IPS DF 6.9 (cell line): ENCODE measurements around the gene SMG5.

ENCODE experiments used
- DNase-seq: peaks from one replicate; pipeline ENCODE4 v3.0.0-alpha.2; 2013; ENCODE audit warnings: low read depth, low spot score
- H3K27ac ChIP-seq: one replicate; pipeline ENCODE4 v1.5.1; 2013; ENCODE audit warnings: low read length, control low read depth
- H3K27me3 ChIP-seq: 2 replicates; pipeline ENCODE4 v1.6.1; 2013; ENCODE audit warnings: mild to moderate bottlenecking, low read length; ENCODE audit not compliant: control insufficient read depth, insufficient read depth
- H3K36me3 ChIP-seq: 2 replicates; pipeline ENCODE4 v1.6.1; 2013; ENCODE audit warnings: low read length; ENCODE audit not compliant: control insufficient read depth, insufficient read depth
- H3K4me1 ChIP-seq: 2 replicates; pipeline ENCODE4 v1.6.1; 2013; ENCODE audit warnings: low read length; ENCODE audit not compliant: control insufficient read depth, insufficient read depth
- H3K4me3 ChIP-seq: 2 replicates; pipeline ENCODE4 v1.5.1; 2013; ENCODE audit warnings: mild to moderate bottlenecking, low read length
- H3K9me3 ChIP-seq: 2 replicates; pipeline ENCODE4 v1.6.1; 2013; ENCODE audit warnings: low read length, inconsistent platforms; ENCODE audit not compliant: control insufficient read depth, insufficient read depth
- WGBS: extraction: QIAGEN DNeasy Blood & Tissue Kit; methylation state at CpG from one replicate; pipeline ENCODE4 v1.1.7; 2013; ENCODE audit warnings: mixed read lengths, missing lambda C conversion rate; ENCODE audit not compliant: insufficient read length, insufficient coverage; 5-methylcytosine and 5-hydroxymethylcytosine counted together

SMG5 gene

DNA sequence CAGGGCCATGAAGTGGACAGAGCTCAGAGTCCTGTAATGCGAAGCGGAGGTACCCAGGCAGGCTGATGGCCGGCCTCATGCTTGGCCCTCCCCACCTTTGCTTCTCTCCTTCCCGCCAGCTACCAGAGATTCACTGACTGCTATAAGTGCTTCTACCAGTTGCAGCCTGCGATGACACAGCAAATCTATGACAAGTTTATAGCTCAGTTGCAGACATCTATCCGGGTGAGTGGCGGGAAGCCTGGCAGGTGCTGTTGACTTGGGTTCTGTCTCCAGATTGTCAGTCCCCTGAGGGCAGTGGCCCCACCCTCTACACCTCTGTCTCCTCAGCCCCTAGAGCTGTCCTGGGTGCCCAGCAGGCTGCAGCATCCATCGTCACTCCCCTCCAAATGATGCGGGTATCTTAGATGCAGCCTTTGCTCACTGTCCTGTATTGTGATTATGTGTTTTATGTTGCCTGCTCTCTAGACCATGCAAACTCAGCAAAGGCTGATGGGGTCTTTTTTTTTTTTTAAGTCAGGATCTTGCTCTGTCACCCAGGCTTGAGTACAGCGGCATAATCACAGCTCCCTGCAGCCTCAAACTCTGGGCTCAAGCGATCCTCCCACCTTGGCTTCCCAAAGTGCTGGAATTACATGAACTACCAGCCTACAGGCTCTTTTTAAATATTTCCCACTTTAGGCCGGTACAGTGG is 50.3 kb downstream of the SMG5 start:
- no peak overlapping the region for H3K27ac ChIP-seq
- H3K27me3 ChIP-seq = no peaks in the 10 kb centered on the region
- H3K4me3 ChIP-seq = no peak overlapping the region
- H3K36me3 ChIP-seq = peaks cover 13% of the 10 kb centered on the region
- DNase-seq = no peak
- H3K9me3 ChIP-seq = no peaks in the 10 kb centered on the region
- no peaks in the 10 kb centered on the region for H3K4me1 ChIP-seq
- WGBS = no CpG with 5 or more reads among the region's 12 CpGs

DNA sequence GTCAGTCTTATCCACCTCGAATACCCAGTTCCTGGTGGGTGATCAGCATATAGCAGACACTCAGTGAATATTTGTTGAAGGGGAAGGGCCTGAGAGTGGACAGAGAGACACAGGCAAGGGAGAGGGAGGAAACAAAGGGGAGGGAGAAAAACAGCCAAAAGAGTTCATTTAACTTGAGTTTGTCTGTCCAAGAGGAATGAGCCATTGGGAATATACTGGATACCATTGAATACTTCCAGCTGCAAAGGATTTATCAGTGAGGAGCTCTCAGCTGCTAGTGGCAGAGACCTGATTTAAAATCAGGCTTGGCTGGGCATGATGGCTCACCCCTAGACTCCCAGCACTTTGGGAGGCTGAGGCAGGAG is 52.2 kb downstream of the SMG5 start:
- peaks cover 8% of the 10 kb centered on the region; the same call in 1 of the 2 replicates for H3K36me3 ChIP-seq
- no peaks in the 10 kb centered on the region for H3K9me3 ChIP-seq
- WGBS = no CpG with 5 or more reads among the region's 1 CpG
- no peak overlapping the region for H3K27ac ChIP-seq
- H3K27me3 ChIP-seq = no peaks in the 10 kb centered on the region
- H3K4me3 ChIP-seq = no peak overlapping the region
- no peak for DNase-seq
- H3K4me1 ChIP-seq = no peaks in the 10 kb centered on the region

DNA sequence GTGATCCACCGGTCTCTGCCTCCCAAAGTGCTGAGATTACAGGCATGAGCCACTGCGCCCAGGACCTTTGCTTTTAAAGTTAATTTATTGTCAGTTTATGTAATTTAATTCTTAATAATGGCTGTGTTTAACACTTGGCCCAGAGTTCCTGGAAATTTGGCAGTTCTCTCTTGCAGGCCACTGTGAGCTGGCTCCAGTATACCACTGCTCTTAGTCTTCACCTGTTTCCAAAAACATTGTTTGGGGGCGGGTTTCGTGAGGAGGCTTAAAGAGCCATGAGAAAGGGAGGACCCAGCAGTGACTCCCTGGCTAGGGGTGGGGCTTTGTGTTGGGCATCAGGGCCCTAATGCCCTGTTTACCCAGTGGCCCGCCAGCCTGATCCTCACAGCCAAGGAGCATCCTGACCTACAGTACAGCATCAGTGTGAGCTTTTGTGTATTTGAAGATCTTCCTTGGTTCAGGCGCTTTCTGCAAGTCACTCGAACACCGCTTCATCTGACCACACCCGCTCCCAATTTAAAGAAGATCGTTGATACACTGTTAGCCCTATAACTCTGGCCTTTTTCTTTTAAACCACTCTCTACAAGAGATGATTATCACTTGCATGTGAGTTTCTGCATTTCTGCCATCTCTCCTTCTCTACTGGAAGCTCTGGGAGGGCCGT is 52.7 kb downstream of the SMG5 start:
- no peak overlapping the region for H3K4me3 ChIP-seq
- H3K36me3 ChIP-seq = peaks cover 8% of the 10 kb centered on the region; the same call in 1 of the 2 replicates
- DNase-seq = no peak
- no peaks in the 10 kb centered on the region for H3K27me3 ChIP-seq
- no peaks in the 10 kb centered on the region for H3K9me3 ChIP-seq
- H3K27ac ChIP-seq = no peak overlapping the region
- WGBS = no CpG with 5 or more reads among the region's 11 CpGs
- no peaks in the 10 kb centered on the region for H3K4me1 ChIP-seq

DNA sequence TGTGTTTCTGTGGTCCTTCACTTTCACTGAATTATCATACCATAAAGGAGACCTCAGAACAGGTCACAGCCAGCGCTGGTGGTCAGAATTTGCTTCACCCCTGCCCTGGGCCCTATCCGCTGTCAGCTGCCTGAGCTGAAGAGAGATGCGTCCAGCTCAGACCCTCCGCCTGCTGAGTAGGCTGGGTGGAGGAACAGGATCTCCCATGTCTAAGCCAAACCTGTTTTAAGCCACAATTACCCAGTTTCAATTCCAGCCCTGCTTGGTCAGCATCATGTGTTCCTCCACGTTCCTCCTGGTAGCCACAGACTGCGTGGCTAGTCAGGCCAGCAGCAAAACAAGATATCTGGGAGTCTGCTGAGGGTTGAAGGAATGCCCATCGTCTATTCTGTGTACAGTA is 54.1 kb downstream of the SMG5 start:
- H3K36me3 ChIP-seq = peaks cover 11% of the 10 kb centered on the region; the same call in 1 of the 2 replicates
- H3K4me3 ChIP-seq = no peak overlapping the region
- no peak overlapping the region for H3K27ac ChIP-seq
- no peaks in the 10 kb centered on the region for H3K27me3 ChIP-seq
- no peaks in the 10 kb centered on the region for H3K9me3 ChIP-seq
- H3K4me1 ChIP-seq = no peaks in the 10 kb centered on the region
- whole genome bisulfite sequencing = no CpG with 5 or more reads among the region's 7 CpGs
- DNase-seq = no peak

DNA sequence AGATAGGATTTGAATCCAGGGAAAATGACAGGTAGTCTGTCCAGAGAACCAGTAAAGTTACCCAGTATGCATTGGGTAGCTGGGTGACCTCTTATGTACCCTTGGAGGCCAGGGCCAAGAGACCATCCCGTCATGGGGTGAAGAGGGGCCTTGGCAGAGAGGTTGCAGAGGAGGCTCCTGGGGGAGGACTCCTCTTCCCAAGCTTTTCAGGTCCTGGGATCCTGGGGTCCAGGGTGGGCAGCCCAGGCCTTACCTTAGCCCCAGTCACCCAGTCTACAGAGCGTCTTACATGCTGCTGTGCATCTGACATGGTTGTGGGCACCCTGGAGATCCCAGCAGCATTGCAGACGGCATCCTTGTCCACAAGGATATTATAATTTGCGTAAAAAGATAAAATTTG is 55.8 kb downstream of the SMG5 start:
- Histone ChIP-seq H3K9me3 (no peaks in the 10 kb centered on the region), H3K27ac (no peak overlapping the region), H3K36me3 (peaks cover 19% of the 10 kb centered on the region; the same call in 1 of the 2 replicates), H3K27me3 (no peaks in the 10 kb centered on the region), H3K4me3 (no peak overlapping the region), H3K4me1 (no peaks in the 10 kb centered on the region)
- no CpG with 5 or more reads among the region's 4 CpGs for WGBS
- DNase-seq = no peak

DNA sequence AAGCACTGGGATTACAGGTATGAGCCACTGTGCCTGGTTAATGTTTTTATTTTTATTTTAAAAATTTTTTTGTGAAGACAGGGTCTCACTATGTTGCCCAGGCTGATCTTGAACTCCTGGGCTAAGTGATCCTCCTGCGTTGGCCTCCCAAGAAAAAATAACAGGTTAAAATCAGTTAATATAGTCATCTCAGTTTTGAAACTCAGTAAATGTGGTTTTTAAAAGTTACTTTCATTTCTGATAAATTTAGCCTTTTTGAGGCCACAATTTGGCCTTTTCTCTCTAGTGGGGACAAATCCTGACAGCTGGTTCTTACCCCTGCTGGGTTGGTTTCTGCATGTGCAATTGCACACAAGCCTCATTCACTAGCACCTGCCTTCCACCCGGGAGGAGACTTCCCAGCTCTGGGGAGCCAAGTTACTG is 56.5 kb downstream of the SMG5 start:
- Histone ChIP-seq H3K4me1 (no peaks in the 10 kb centered on the region), H3K27me3 (no peaks in the 10 kb centered on the region), H3K27ac (no peak overlapping the region), H3K9me3 (no peaks in the 10 kb centered on the region), H3K36me3 (peaks cover 21% of the 10 kb centered on the region; the same call in 1 of the 2 replicates), H3K4me3 (no peak overlapping the region)
- no peak for DNase-seq
- WGBS = no CpG with 5 or more reads among the region's 2 CpGs

DNA sequence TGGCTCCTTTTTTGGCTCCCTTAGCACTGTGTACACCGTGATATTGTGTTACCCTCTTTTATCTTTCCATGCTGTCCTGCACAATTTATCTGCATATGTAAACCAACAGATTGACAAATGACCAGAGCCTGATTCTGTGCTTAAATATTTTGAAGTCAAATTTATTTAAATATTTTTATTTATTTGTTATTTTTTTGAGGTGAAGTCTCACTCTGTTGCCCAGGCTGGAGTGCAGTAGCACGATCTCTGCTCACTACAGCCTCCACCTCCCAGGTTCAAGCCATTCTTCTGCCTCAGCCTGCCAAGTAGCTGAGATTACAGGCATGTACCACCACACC is 57.0 kb downstream of the SMG5 start:
- no peak for DNase-seq
- Histone ChIP-seq H3K4me1 (no peaks in the 10 kb centered on the region), H3K9me3 (no peaks in the 10 kb centered on the region), H3K27me3 (no peaks in the 10 kb centered on the region), H3K4me3 (no peak overlapping the region), H3K36me3 (peaks cover 21% of the 10 kb centered on the region; the same call in 1 of the 2 replicates), H3K27ac (no peak overlapping the region)
- WGBS = no CpG with 5 or more reads among the region's 2 CpGs

DNA sequence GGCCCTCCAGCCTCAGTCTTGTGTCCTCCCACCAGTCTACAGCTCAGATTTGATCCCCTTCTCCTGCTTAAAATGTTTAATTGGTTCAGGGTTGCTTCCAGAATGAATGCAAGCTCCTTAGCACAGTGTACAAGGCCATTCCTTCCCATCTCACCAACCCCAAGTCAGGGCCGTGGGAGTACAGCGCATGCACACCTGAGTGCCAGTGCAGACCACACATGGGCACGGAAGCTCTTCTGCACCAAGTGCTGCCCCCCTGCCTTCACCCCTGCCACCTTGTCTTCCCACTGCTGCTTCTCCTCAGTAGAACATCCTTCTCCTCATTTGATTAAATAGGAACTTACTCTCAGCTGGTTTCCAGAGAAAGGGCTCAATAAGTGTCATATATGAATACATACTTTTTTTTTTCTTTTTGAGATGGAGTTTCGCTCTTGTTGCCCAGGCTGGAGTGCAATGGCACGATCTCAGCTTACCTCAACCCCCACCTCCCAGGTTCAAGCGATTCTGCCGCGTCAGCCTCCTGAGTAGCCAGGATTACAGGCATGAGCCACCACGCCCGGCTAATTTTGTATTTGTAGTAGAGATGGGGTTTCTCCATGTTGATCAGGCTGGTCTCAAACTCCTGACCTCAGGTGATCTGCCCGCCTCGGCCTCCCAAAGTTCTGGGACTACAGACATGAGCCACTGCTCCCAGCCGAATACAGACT is 60.5 kb downstream of the SMG5 start:
- Histone ChIP-seq H3K9me3 (no peaks in the 10 kb centered on the region), H3K4me3 (no peak overlapping the region), H3K27me3 (no peaks in the 10 kb centered on the region), H3K4me1 (no peaks in the 10 kb centered on the region), H3K27ac (no peak overlapping the region), H3K36me3 (peaks cover 16% of the 10 kb centered on the region; the same call in 1 of the 2 replicates)
- DNase-seq = no peak
- WGBS = no CpG with 5 or more reads among the region's 13 CpGs

DNA sequence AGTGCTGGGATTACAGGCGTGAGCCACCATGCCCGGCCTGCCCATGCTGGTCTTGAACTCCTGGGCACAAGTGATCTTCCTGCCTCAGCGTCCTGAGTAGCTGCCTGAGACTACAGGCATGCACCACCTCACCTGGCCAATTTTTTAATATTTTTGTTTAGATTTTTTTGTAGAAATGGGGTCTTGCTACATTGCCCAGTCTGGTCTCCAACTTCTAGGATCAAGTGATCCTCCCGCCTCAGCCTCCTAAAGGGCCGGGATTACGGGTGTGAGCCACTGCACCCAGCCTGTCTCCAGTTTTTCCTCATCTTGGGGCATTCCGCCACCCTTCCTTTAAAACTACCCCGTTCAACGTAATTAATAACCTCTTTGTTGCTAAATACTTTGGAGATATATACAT is 62.4 kb downstream of the SMG5 start:
- Histone ChIP-seq H3K27ac (no peak overlapping the region), H3K4me3 (no peak overlapping the region), H3K9me3 (no peaks in the 10 kb centered on the region), H3K4me1 (no peaks in the 10 kb centered on the region), H3K27me3 (no peaks in the 10 kb centered on the region), H3K36me3 (peaks cover 12% of the 10 kb centered on the region; the same call in 1 of the 2 replicates)
- no CpG with 5 or more reads among the region's 9 CpGs for WGBS
- no peak for DNase-seq

DNA sequence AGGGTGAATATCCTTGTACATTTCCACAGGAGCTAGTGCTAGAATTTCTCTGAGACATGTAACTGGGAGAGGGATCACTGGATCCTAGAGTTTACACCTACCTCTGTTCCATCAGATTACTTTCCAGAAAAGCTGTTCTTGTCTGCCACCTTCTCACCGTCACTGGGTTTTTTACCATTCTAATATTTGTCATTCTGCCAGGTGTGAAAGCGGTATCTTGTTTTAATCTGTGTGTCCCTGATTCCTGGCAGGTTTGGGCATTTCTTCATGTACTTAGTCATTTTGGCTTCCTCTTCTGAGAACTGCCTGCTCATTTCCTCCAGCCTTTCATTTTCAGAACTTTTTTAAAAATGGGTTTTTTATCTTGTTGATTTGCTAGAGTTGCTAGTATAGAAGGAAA is 64.8 kb downstream of the SMG5 start:
- H3K36me3 ChIP-seq = peaks cover 5% of the 10 kb centered on the region; the same call in 1 of the 2 replicates
- H3K4me3 ChIP-seq = no peak overlapping the region
- no CpG with 5 or more reads among the region's 2 CpGs for WGBS
- DNase-seq = no peak
- H3K27ac ChIP-seq = no peak overlapping the region
- H3K27me3 ChIP-seq = no peaks in the 10 kb centered on the region
- H3K9me3 ChIP-seq = no peaks in the 10 kb centered on the region
- no peaks in the 10 kb centered on the region for H3K4me1 ChIP-seq
